ENCODE data around the gene SNAPIN.
"Not testable (repeated sequence)": the region's sequence is repeated elsewhere in the genome, so short reads cannot be mapped to it uniquely, and the experiment has no call there.

Gene SNAPIN

DNA sequence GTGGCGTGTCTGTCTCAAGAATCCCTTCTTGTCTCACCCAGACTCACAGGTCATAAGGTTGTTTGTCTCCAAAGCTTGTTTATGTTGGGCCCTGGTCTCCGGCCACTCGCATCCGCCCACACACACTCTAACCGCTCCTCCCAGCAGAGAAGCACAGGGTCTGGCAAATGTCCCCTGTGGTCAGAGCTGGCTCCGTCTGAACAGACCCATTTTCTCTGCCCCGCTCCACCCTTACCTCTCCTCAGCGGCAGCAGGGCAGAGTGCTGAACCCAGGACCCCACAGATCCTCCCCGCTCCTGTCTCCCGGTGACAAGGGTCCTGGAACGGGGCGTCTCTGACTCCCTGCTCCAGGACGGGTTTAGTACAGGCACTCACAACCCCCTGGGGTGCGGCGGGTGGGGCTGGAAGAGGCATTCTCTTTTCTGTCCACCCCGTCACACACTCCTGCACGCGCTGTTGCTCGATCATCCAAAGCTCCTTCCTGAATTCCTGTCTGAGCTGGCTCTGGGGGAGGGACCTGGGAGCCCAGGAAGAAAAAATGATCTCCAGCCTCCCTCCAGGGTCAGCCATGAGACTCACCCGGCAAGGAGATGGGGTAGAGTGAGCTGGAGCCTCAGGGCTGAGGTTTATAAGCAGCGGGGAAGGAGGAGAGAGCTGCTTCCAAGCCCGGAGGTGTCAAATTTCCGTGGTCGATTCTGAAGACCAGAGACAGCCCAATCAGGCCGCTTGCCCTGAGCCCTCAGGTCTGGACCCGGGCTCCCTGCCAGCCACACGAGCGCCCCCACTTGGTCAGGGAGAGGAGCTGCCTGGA is 31.4 kb upstream of the SNAPIN start, which contains the start of gene S100A13:
Gene S100A13, minus strand, starts transcription at position 602 of the 811 bp plus-strand sequence. CDS start 1,033 bp downstream, outside the sequence.
- peak; percentile 96 for DNase-seq

DNA sequence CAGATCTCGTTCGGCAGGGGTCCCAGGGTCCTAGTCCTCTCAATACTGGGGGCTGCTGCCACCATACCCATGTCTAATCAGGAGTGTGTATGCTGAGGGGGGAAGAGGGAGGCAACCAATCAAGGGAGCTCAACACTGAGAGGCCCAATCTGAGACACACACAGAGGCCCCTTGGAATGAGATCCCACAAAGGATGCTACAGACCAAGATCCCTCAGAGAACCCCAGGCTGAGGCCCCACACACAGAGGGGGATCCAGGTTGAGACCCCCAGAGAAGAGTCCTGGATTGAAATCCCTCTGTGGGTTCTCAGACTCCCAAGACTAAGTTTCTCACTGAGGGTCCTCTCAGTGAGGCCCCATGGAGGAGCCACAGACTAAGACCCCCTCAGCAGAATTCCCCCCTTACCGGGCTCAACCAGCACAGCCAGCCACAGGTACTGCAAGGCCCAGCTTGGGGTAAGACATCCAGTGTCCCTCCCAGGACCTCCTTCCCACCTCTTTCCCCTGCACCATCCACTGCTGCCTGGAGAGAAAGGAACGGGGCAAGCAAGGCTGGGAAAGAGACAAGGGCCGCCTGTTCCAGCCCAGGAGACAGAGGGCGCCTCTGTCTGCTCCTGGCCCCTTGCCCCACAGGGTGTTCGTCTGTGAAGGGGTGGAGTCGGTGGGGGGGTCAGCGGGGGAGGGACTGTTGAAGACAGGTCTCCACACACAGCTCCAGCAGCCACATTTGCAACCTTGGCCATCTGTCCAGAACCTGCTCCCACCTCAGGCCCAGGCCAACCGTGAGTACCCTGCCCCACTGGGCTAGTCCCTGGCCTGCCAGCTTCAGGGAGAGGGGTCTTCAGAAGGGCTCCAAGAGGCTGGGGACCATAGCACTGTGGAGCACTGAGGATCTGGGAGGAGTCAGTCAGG is 30.5 kb upstream of the SNAPIN start, which contains the start of gene S100A1:
Gene S100A1, plus strand, starts transcription at position 720 of the 912 bp plus-strand sequence. CDS start 2,088 bp downstream, outside the sequence.
- no peak for DNase-seq

DNA sequence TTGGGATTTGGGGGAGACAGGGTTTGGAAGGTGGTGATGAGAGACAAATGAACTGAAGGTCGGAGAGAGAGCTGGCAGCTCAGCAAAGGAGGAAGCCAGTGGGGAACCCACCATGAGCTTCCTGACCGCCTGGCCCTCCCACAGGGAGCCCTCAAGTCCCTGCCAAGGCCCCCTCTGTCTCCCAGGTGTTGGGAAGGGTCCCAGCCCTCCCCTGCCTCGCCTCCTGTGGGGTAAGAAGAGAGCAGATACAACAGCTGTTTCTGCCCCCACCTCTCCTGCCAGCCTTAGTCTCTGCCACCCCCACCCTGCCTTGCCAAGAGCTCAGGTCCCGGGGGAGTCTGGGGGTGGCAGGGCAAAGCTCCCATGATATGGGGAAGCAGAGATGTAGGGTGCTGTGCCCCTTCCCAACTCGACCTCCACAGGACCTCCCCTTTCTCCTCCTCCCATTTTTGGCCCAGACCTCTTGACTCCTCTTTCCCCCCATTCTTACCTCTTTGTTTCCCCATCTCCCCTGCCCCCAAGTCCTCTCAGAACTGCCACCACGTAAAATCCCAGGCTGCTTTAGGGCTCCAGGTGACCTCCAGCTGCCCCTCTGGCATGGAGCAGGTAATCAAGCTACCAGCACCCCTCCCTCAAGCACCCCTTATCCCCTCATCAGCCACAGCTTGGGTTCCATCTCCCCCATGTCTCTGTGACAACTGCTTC is 29.7 kb upstream of the SNAPIN start:
- DNase-seq, result no peak

DNA sequence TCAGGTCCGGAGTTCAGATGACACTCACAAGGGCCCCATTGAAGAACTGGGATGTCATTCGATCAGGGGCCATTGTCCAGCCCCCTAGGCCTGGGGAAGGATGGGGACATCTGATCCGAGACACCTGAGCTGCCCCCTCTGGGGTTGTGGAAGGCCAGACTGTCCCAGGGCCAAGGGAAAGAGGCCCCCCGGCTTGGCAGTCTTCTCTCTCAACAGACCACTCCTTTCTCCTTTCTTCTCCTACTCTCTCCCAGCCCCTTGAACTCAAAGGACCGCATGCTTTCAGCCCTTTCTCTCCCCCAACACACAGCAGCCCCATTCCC is 29.2 kb upstream of the SNAPIN start:
- no peak for DNase-seq

DNA sequence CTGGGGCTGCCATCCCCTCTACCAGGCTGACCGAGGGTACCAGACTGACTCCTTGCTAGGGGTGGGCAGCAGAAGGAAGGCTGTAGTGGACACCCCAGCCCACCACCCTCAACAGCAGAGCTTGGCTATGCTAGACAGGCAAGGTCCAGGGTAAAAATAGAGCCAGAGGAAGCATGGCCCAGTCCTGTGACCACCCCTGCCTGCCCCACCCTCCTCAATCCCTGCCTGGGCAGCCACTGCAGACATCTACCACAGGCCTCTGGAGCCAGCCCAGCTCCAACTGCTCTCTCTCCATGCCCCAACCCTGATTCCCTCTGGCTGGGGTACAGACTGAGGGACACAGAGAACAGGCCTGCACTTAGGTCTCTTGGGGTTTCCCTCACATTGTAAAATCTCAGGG is 28.5 kb upstream of the SNAPIN start:
- DNase-seq, result no peak

DNA sequence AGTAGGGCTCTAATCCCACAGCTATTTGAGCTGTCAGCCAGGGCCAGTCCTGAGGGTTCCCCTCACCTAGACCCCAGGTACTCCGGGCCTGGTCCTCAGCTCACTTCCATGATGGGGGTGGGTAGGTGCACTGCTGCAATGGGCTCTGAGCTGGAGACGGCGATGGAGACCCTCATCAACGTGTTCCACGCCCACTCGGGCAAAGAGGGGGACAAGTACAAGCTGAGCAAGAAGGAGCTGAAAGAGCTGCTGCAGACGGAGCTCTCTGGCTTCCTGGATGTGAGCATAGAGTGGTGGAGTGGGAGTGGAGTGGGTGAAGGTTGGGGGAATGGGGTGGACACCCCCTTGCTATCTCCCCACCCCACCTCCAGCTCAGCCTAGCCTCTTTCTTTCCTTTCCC is 28.1 kb upstream of the SNAPIN start:
- DNase-seq, result no peak

DNA sequence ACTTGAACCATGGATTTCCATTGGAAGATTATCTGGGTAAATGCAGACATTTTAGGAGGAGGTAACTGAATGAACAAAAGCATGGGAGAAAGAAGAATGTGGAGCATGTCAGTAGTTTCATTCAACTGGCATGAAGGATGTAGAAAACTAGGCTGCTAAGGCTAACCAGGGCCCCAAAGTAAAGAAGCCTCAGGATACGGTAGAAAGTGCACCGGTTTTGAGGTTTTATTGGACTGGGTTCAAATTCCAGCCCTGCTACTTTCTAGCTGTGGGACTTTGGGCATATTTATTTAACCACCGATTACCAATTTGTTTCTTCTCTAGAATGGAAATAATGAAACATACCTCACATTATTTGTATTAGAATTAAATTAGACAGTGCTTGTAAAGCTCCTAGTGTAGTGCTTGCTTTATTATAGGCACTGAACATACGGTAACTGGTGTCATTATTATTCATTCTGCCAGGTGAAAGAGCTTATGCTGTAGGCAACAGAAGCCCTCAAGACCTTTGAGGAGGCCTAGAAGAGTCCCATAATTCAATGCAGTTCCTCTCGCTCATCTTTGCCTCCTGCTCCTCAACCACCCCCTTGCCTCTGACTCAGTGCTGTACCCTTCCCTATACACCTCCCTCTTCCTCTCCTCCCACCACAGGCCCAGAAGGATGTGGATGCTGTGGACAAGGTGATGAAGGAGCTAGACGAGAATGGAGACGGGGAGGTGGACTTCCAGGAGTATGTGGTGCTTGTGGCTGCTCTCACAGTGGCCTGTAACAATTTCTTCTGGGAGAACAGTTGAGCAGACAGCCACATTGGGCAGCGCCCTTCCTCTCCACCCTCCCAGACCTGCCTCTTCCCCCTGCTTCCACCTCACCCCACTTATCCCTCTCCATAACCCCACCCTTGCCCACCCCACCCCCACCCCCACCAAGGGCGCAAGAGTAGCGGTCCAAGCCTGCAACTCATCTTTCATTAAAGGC is 27.2 kb upstream of the SNAPIN start:
- DNase-seq, result no peak

DNA sequence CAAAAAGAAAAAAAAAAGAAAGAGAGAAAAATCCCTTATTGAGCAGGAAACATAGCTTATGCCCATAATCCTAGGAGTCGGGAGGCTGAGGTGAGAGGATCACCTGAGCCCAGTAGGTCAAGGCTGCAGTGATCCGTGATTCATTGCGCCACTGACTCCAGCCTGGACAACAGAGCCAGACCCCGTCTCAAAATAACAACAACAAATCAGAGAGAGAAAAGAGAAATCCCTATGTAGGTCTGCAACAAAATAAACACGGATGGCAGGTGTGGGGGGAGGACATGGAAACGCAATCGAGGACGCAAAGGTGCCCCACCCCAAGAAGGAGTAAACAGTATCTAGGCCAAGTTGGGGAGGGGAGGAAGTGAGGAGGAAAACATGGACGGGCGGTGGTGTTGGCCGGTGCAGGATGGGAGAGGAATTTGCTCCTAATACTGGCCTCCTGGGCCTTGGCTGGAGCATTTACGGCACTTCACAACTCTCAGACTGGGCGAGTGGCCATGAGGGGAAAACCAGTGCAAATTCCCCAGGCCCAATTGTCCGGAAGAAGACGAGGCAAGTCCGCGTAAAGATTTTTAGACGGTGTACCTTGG is 25.2 kb upstream of the SNAPIN start:
- no peak for DNase-seq

DNA sequence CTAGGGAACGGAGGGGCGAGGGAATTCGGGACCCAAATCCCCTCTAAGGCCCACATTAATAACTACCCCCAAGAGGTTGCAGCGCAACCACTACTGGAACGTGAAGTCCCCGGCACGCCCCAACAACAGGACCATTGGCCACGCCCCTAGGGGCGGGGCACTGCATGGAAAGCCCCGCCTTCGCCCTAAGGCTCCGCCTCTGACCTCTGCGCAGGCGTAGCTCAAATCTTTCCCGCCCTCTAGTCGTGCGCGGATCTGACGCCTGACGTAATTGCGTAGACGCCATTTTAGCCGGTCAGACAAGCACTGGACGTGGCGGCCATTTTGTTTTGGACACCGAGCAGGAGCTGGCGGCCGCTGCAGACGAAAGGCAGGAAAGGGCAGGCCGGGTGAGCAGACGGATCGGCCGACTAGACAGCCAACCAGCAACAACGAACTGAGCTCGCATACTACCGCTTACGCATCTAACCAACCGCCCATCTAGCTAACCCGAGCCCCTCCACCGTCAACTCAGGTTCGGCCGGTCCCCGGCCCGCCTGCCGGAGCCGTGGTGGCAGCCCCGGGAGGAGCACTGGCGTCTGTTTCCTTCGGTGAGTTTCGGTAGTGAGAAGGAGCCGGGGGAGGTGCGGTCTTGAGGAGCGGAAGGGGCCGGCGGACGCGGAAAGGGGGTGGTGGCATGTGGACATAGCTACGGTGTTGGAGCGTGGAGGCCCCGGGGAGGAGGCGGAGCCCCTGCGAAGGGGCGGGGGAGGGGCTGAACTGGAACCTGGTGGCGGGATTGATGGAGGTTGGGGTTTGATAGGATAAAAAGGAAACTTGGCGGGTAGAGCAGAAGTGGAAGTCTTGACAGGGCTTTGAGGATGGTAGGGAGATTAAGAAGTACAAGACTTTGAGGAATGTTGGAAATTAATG is 24.5 kb upstream of the SNAPIN start, which contains the start of gene CHTOP:
Gene CHTOP, plus strand, starts transcription at position 313 of the 912 bp plus-strand sequence. CDS start 2,523 bp downstream, outside the sequence.
- DNase-seq, result peak; percentile 98

DNA sequence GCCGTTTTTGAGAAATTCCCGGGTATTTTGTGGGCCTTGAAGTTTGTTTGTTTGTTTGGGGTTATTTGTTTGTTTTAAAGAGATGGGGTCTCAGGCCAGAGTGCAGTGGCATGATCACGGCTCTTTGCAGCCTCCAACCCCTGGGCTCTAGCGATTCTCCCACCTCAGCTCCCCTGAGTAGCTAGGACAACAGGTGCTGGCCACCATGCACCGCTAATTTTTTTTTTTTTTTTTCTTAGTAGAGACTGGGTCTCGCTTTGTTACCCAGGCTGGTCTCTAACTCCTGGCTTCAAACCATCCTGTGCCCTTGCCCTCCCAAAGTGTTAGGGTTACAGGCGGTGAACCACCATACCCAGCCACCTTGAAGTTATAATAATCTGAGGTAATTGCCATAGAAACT is 22.6 kb upstream of the SNAPIN start:
- DNase-seq, result no peak

DNA sequence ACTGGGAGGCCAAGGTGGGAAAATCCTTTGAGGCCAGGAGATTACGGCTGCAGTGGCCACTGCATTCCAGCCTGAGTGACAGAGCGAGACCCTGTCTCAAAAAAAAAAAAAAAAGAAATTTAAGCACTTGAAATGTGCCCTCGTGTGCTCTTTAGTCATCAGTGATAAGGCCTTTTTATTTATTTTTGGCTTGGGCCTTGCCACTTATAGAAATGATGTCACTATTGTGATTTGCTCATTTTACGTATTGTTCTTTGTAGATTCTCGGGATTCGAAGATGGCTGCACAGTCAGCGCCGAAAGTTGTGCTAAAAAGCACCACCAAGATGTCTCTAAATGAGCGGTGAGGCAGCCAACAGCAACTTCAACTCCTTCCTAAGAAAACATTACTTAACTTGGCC is 22.2 kb upstream of the SNAPIN start:
- DNase-seq, result no peak

DNA sequence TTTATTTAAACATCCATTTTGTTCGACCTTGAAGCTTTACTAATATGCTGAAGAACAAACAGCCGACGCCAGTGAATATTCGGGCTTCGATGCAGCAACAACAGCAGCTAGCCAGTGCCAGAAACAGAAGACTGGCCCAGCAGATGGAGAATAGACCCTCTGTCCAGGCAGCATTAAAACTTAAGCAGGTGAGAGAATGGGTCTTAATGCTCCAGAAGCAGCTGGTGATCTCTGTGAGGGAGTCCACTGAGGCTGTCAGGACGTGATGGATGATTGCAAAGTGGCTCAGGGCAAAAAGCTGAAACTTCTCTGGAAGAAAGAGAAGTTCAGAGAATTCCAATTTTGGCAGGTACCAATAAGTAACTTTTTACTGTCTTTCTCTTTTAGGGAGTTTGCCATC is 20.2 kb upstream of the SNAPIN start:
- DNase-seq, result no peak

DNA sequence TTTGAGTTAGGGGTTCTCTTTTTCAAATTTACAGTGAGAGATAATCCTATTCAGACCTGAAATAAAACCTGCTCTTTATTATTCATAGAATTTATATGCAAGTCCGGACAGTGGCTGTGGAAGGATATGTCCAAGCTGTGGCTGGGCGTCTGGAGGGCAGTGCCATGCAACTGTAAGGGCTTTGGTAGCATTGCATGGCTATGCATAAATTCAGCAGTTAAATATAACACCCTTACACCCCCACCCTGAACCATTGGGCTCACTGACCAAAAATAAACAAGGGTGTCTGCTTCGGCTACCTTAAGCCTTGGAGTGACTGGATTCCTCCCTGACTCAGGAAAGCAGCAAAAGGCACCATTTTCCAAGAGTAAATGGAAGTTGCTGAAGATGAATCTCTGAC is 19.2 kb upstream of the SNAPIN start:
- no peak for DNase-seq

DNA sequence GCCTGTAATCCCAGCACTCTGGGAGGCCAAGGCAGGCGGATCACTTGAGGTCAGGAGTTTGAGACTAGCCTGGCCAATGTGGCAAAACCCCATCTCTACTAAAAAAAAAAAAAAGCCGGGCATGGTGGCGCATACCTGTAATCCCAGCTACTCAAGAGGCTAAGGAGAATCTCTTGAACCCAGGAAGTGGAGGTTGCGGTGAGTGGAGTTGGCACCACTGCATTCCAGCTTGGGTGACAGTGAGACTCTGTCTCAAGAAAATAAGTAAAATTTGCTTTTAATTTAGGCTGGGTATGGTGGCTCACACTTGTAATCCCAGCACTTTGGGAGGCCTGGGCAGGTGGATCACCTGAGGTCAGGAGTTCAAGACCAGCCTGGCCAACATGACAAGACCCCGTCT is 18.3 kb upstream of the SNAPIN start:
- DNase-seq, result not testable (repeated sequence)

DNA sequence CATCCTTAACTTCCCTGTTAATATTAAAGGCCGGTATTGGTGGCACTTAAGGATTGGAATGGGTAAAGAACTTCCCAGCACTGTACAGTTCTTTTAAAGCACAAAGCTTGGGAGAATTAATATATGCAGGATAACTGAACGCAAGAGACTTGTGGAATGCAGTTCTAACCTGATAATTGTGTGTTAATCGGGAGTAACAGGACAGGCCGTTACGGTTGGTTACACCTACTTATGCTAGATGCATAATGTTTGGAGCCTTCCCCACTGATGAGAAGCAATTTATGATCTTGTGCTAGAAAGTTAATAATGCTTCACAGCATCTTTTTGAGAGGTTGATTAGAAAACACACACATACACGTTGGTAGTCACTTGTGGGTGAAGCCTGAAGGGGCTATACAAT is 17.6 kb upstream of the SNAPIN start:
- DNase-seq, result no peak

DNA sequence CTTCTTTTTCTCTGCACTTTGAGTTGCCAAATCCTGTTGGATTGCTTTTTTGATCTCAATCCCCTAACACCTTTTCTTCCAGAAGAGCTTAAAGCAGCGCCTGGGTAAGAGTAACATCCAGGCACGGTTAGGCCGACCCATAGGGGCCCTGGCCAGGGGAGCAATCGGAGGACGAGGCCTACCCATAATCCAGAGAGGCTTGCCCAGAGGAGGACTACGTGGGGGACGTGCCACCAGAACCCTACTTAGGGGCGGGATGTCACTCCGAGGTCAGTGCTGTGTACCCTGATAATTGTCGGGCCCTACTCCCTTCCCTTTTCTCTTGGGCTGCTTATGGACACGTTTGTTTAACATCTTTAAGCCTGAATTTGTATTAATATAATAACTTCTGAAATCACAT is 16.3 kb upstream of the SNAPIN start:
- no peak for DNase-seq

DNA sequence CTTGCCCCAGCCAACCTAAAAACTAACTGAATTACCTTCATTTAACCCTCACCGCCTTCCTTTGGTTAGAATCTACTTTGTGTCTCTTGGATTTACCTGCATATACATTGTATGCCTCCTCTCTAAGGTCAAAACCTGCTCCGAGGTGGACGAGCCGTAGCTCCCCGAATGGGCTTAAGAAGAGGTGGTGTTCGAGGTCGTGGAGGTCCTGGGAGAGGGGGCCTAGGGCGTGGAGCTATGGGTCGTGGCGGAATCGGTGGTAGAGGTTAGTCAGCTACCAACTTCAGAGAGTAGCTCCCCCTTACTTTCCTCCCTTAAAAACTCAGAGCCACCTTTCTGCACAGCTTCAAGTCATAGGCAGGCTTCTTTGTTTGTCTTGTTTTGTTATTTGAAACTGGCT is 15.4 kb upstream of the SNAPIN start:
- DNase-seq, result no peak

DNA sequence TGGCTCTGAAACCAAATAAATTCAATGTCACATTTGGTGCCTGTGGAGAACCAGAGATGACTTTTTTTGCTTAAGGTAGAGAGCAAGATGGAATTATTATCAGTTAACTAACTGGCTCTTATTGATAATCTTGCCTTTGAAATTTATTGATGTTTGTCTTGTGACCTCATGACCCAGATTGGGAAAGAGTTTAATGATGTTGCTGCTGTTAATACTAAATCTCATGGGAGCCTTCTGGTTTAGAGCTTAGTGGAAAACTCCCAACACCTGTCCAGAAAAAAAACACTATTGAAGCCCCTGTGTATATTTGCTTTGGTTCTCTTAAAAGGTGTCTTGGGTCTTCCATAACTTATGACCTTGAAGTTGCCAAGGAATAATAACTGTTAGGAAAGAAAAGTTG is 14.7 kb upstream of the SNAPIN start:
- no peak for DNase-seq

DNA sequence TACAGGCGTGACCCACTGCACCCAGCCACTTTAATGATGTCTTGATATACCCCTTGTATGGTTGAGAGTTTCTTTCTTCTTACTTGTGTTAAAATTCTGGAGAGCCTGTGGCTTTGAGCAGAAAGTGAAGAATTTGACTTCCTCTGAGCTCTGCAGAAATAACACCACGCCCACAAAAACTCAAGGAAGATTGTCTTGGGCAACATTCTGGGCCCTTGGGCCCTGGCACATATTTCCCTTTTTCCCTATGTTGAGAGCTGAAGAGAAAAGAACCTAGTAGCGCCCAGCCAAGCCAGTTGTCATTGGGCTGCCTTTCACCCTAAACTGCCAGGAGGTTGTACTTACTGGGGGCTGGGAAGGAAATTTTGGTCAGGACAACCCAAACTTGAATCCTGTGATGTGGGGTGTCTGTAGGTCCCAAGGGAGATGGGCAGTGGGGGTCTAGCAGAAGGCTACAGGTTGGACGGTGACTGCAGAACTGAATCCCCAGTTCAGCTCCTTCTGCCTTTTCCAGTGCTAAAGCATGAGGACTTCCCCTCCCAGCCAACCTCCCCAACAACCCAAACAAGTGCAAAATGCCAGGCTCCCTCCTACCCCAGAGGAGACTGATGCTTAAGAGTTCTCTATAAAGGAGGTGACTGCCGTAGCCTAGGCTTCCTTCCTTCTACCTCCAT is 11.7 kb upstream of the SNAPIN start:
- DNase-seq, result no peak

DNA sequence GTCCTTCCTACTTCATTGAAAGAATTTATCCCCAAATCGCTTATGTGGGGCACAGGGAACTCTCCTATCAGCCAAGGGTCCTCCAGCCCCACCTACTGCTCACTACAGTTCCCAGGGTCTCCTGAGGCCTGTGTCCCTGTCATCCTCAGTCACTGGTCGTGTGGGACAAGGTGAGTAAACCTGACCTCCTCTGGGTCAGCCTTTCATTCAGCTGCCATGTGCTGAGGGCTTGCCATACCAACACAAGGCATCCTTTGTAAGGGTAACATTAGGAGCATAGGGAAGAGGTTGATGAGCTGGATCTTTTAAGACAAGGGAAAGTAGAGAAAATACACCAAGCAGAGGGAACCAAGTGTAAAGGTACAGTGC is 11.2 kb upstream of the SNAPIN start:
- no peak for DNase-seq
